Omental fat pad (tissue), 4 donors: ENCODE results near the gene EGFL7. TPM values are rescaled to one million over a fixed set of nuclear protein-coding genes. Genes with fewer than 3 reads are reported as not detected.

ENCODE experiments used
- ATAC-seq: fragments of 150-250 bp; one replicate; pipeline ENCODE4 v1.9.1; 2016; ENCODE audit warnings: mild to moderate bottlenecking, moderate library complexity; ENCODE audit not compliant: low FRiP score
- DNase-seq: peaks from one replicate; pipeline ENCODE4 v3.0.0-alpha.2; 2019; ENCODE audit warnings: low spot score
- CTCF ChIP-seq, 3 donors: fragments of 450-650 bp; IDR thresholded peaks; one replicate each; pipeline ENCODE4 v1.5.1; 2016 to 2017; ENCODE audit warnings: antibody characterized with exemption in 3 of 3, mild to moderate bottlenecking in 3 of 3, moderate library complexity in 2 of 3
- total RNA-seq, 4 donors: library from RNA; depleted of rRNA; stranded (reverse); fragments of >200 nt; gene quantifications; one replicate each; pipeline ENCODE4 v1.1.0, GENCODE V29; 2016

The EGFL7 gene
- total RNA-seq, 4 donors from 2014 or later: 50.6 to 274 (median 145) TPM

DNA sequence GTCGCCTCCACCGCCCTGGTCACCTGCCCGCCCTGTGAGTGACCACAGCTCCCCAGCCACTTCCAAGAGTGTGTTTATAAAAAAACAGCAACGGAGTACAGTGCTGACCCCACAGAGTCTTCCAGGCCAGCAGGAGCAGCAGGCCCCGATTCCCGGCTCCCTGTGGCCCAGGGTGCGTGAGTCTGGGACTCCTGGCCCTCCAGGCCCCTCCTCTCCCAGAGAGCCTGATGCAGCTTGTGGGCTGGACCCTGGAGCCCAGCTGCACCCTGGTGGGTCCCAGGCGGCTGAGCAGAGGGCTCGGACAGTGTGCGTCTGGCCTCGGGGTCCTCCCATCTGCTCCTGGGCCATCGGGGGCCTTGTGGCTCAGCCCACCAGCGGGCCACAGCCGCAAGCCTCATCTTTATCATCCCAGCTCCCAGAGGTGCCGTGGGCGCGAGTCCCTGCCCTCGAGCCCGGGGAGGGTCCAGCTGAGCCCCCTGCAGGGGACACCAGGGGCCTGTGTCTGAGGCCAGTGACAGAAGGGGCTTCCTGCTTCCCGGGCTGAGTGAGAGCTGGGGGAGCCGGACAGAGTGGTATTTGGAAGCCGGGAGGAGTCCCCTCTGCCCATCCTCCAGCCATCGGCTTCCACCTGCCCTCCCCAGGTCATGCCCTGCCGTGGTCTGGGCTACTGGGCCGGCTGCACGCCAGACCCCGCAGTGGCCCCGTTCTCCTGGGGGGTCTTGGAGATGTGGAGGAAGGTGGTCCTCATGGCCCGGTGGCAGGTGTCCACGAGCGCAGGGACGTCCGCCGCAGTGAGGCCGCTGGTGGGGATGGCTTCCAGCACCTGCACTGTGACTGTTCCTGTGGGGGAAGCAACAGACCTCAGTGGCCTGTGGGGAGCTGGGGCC is 10.6 kb downstream of the EGFL7 start:
- DNase-seq (no peak), ATAC-seq (no peak)
- TF ChIP-seq CTCF (IDR thresholded peaks at IDR 0.05): no peak

GRCh38 chr9:136673975-136674785 is 11.5 kb downstream of the EGFL7 start:
- ATAC-seq (no peak), DNase-seq (no peak)
- no peak for TF ChIP-seq CTCF (IDR thresholded peaks at IDR 0.05)

- ATAC-seq: no peak
- no peak for DNase-seq
- no peak for TF ChIP-seq CTCF (IDR thresholded peaks at IDR 0.05)
Observed at GRCh38 chr9:136674786-136675349, 12.2 kb downstream of the EGFL7 start.

DNA sequence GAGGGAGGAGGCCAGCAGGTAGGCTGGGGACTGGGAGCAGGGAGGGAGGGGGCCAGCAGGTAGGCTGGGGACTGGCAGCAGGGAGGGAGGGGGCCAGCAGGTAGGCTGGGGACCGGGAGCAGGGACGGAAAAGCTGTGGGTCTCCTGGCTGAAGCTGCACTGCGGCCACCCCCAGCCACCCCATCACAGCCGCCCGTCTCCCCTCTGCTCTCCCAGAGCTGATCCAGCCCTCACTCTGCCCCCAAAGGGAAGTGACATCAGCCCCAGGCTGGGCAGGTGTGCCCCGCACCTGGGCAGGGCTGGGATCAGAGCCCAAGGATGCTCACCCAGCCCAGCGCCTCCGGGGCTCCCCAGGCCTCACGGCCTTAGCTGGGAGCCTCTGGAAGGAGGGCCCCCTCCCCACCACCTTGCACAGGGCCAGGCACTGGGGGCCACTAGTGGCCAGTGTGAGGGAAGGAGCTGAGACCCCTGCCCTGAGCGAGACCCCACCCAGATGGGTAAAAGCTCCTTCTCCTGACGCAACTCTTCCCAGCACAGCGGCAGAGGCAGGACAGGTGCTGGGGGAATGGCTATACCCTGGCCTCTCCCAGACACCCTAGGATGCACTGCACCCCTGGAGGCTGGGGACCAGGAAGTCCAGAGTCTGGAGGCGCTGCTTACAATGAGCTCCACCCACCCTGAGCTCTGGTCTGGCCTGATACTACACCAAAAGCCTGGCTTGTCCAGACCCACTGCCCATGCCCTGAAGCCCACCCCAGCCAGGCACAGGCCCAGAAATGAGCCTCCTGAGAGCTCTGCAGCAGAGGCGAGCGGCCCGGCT is 13.0 kb downstream of the EGFL7 start:
- TF ChIP-seq CTCF (IDR thresholded peaks at IDR 0.05): no peak
- no peak for ATAC-seq
- no peak for DNase-seq

GRCh38 chr9:136676297-136676794 is 13.6 kb downstream of the EGFL7 start:
- no peak for TF ChIP-seq CTCF (IDR thresholded peaks at IDR 0.05)
- ATAC-seq (no peak), DNase-seq (no peak)

DNA sequence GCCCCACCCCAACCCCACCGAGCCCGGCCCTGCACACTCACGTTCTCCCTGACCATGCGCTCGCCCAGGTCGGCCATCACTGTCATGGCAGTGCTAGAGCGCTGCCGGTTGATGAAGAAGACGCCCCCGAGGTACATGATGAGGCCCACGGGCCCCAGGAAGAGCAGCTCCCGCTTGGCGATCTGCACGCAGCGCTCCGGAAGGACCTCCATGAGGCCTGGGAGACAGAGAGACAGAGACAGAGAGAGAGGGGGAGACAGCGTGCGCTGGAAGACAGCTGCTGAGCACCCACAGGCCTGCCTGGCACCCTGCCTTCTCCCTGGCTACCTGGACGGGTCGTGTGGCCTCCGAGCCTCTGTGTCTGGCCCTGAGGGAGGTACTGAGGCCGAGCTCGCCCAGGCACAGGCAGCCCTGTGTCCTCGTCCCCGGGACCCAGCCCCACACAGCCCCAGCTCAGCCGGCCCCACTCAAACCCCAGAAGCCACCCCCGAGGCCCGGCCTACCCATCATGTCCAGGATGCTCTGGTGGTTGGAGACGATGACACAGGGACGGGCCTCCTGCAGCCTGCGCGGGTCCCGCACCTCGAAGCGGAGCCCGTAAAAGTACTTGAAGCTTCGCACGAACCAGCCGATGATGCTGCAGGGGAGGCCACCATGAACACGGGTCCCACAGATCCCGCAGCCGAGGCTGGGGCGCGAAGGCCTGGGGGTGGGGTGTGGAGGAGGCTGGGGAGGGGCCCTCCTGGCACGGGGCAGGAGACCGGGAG is 14.4 kb downstream of the EGFL7 start:
- TF ChIP-seq CTCF (IDR thresholded peaks at IDR 0.05): no peak

More for the DNA sequence above, 14.4 kb downstream of the EGFL7 start:
- DNase-seq (no peak), ATAC-seq (no peak)
